ENCODE data around the gene IMPDH2. TPM values are rescaled to one million over a fixed set of nuclear protein-coding genes. Genes with fewer than 3 reads are reported as not detected.

IMPDH2 gene
- total RNA-seq, 1 experiment from 2014 or later = 522 TPM

DNA sequence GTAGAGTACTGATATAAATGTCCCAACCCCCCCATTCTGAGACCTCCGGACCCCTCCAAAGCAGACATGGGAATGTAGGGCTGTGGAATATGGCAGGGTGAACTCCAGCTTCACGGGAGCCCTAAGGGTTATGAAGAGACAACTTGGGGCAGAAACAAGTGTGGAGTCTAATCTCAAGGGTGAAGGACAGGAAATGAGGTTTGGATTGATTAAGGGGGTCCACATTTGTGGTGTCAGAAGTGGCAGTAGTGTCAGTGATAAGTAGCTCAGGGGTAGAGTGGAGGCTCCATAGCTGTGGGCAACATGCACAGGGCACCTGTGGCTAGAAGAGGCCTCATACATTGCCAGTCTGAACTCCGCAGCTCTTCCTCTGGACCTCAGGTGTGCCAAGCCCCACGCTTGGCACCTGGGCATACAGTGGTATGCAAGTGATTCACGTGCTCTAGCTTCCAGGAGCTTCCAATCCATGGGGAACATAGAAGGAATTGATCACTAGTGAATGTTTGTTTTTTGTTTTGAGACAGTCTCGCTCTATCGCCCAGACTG, 43.3 kb downstream of the IMPDH2 start:
- Histone ChIP-seq H4K20me1 (ENCODE audit: insufficient read depth, low read depth, low read length) (no peaks in the 10 kb centered on the region), H3K79me2 (ENCODE audit: low read length) (peaks cover 24% of the 10 kb centered on the region), H3K4me3 (ENCODE audit: low read length) (no peak overlapping the region), H3K9me2 (replicated peaks; ENCODE audit: insufficient read depth, low read length) (no peaks in the 10 kb centered on the region), H3K27ac (ENCODE audit: low read length) (no peak overlapping the region), H3K36me3 (ENCODE audit: insufficient read depth, low read length) (peaks cover 13% of the 10 kb centered on the region; the same call in 1 of the 2 replicates), H2AFZ (ENCODE audit: low read length) (no peak overlapping the region), H3K27me3 (ENCODE audit: low read length) (no peaks in the 10 kb centered on the region), H3K9ac (ENCODE audit: low read length) (no peak overlapping the region), H3K4me1 (ENCODE audit: low read length) (peaks cover 12% of the 10 kb centered on the region), H3K9me3 (ENCODE audit: low read length) (no peaks in the 10 kb centered on the region), H3K4me2 (ENCODE audit: low read depth, low read length, poor library complexity, severe bottlenecking) (no peak overlapping the region)
- DNase-seq = no peak

DNA sequence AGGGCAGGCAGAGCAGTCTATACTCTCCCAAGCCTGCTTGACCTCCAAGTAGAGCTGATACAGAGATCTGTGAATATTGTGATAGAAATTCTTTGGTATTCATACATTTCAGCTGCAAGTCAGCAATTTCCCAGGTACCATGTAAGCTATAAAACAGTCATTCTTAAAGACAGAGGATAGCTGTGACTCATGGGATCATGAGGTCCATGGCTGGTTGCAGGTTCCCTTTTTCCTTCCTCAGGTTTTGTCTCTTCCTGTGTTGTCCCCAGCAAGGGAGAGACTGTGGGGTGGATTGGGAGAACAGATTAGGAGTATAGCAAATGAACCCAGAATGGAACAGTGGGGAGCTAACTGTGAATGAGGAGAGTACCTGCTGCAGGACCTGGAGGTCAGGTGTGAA, 44.5 kb downstream of the IMPDH2 start:
- Histone ChIP-seq H2AFZ (ENCODE audit: low read length) (no peak overlapping the region), H3K4me2 (ENCODE audit: low read depth, low read length, poor library complexity, severe bottlenecking) (no peak overlapping the region), H4K20me1 (ENCODE audit: insufficient read depth, low read depth, low read length) (no peaks in the 10 kb centered on the region), H3K9me3 (ENCODE audit: low read length) (no peaks in the 10 kb centered on the region), H3K4me1 (ENCODE audit: low read length) (peaks cover 10% of the 10 kb centered on the region), H3K4me3 (ENCODE audit: low read length) (no peak overlapping the region), H3K36me3 (ENCODE audit: insufficient read depth, low read length) (peaks cover 14% of the 10 kb centered on the region; the same call in 1 of the 2 replicates), H3K9me2 (replicated peaks; ENCODE audit: insufficient read depth, low read length) (no peaks in the 10 kb centered on the region), H3K27me3 (ENCODE audit: low read length) (no peaks in the 10 kb centered on the region), H3K9ac (ENCODE audit: low read length) (no peak overlapping the region), H3K27ac (ENCODE audit: low read length) (no peak overlapping the region), H3K79me2 (ENCODE audit: low read length) (peaks cover 14% of the 10 kb centered on the region)
- no peak for DNase-seq

DNA sequence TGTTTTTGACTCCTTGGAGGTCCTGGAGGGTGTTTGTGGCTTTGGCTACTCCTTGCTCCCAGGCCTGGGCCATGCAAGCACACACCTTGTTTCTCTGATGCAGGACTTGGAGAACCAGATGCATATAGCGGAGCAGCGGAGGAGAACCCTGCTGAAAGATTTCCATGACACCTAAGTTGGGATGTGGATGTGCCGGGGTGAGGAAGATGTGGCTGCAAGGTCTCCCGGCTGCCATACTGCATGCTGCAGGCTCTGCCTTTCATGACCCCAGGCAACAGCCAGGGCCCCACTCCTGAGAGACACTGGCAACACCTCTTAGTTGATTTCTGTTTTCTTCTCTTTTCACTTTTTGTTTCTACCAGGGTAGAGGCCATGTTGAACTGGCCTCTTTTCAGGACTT, 46.1 kb downstream of the IMPDH2 start:
- no peak overlapping the region for H3K4me2 ChIP-seq (ENCODE audit: low read depth, low read length, poor library complexity, severe bottlenecking)
- H3K36me3 ChIP-seq (ENCODE audit: insufficient read depth, low read length) = peaks cover 22% of the 10 kb centered on the region; the same call in 1 of the 2 replicates
- no peaks in the 10 kb centered on the region; the same call in 1 of the 2 replicates for H3K4me1 ChIP-seq (ENCODE audit: low read length)
- no peaks in the 10 kb centered on the region for H3K9me2 ChIP-seq (replicated peaks; ENCODE audit: insufficient read depth, low read length)
- H3K9me3 ChIP-seq (ENCODE audit: low read length) = no peaks in the 10 kb centered on the region
- peaks cover 3% of the 10 kb centered on the region for H3K79me2 ChIP-seq (ENCODE audit: low read length)
- no peaks in the 10 kb centered on the region for H4K20me1 ChIP-seq (ENCODE audit: insufficient read depth, low read depth, low read length)
- H2AFZ ChIP-seq (ENCODE audit: low read length) = no peak overlapping the region
- H3K27ac ChIP-seq (ENCODE audit: low read length) = no peak overlapping the region
- no peak overlapping the region for H3K4me3 ChIP-seq (ENCODE audit: low read length)
- no peak overlapping the region for H3K9ac ChIP-seq (ENCODE audit: low read length)
- H3K27me3 ChIP-seq (ENCODE audit: low read length) = no peaks in the 10 kb centered on the region
- DNase-seq = no peak

GRCh38 chr3:48982686-48983085, 46.5 kb downstream of the IMPDH2 start:
- no peak overlapping the region for H3K4me2 ChIP-seq (ENCODE audit: low read depth, low read length, poor library complexity, severe bottlenecking)
- no peaks in the 10 kb centered on the region for H3K27me3 ChIP-seq (ENCODE audit: low read length)
- no peaks in the 10 kb centered on the region for H3K9me3 ChIP-seq (ENCODE audit: low read length)
- H4K20me1 ChIP-seq (ENCODE audit: insufficient read depth, low read depth, low read length) = no peaks in the 10 kb centered on the region
- no peaks in the 10 kb centered on the region for H3K4me1 ChIP-seq (ENCODE audit: low read length)
- H3K36me3 ChIP-seq (ENCODE audit: insufficient read depth, low read length) = peaks cover 22% of the 10 kb centered on the region; the same call in 1 of the 2 replicates
- H3K79me2 ChIP-seq (ENCODE audit: low read length) = peaks cover 3% of the 10 kb centered on the region; the same call in 1 of the 2 replicates
- H2AFZ ChIP-seq (ENCODE audit: low read length) = no peak overlapping the region
- no peak for DNase-seq
- H3K9ac ChIP-seq (ENCODE audit: low read length) = no peak overlapping the region
- H3K9me2 ChIP-seq (replicated peaks; ENCODE audit: insufficient read depth, low read length) = no peaks in the 10 kb centered on the region
- no peak overlapping the region for H3K4me3 ChIP-seq (ENCODE audit: low read length)
- no peak overlapping the region for H3K27ac ChIP-seq (ENCODE audit: low read length)

- Histone ChIP-seq H3K4me3 (ENCODE audit: low read length) (no peak overlapping the region), H3K79me2 (ENCODE audit: low read length) (peaks cover 3% of the 10 kb centered on the region; the same call in 1 of the 2 replicates), H2AFZ (ENCODE audit: low read length) (no peak overlapping the region), H3K9me3 (ENCODE audit: low read length) (no peaks in the 10 kb centered on the region), H4K20me1 (ENCODE audit: insufficient read depth, low read depth, low read length) (no peaks in the 10 kb centered on the region), H3K9me2 (replicated peaks; ENCODE audit: insufficient read depth, low read length) (no peaks in the 10 kb centered on the region), H3K9ac (ENCODE audit: low read length) (no peak overlapping the region), H3K4me2 (ENCODE audit: low read depth, low read length, poor library complexity, severe bottlenecking) (no peak overlapping the region), H3K4me1 (ENCODE audit: low read length) (no peaks in the 10 kb centered on the region), H3K36me3 (ENCODE audit: insufficient read depth, low read length) (peaks cover 22% of the 10 kb centered on the region; the same call in 1 of the 2 replicates), H3K27ac (ENCODE audit: low read length) (no peak overlapping the region), H3K27me3 (ENCODE audit: low read length) (no peaks in the 10 kb centered on the region)
- DNase-seq = no peak
These were observed 47.2 kb downstream of the IMPDH2 start for GRCh38 chr3:48982016-48982415.

- no peak overlapping the region for H3K4me3 ChIP-seq (ENCODE audit: low read length)
- no peaks in the 10 kb centered on the region for H3K4me1 ChIP-seq (ENCODE audit: low read length)
- peaks cover 26% of the 10 kb centered on the region; the same call in 1 of the 2 replicates for H3K36me3 ChIP-seq (ENCODE audit: insufficient read depth, low read length)
- H3K4me2 ChIP-seq (ENCODE audit: low read depth, low read length, poor library complexity, severe bottlenecking) = no peak overlapping the region
- DNase-seq = no peak
- H4K20me1 ChIP-seq (ENCODE audit: insufficient read depth, low read depth, low read length) = no peaks in the 10 kb centered on the region
- H3K27ac ChIP-seq (ENCODE audit: low read length) = no peak overlapping the region
- H3K27me3 ChIP-seq (ENCODE audit: low read length) = no peaks in the 10 kb centered on the region
- no peak overlapping the region for H3K9ac ChIP-seq (ENCODE audit: low read length)
- no peaks in the 10 kb centered on the region for H3K9me3 ChIP-seq (ENCODE audit: low read length)
- no peaks in the 10 kb centered on the region for H3K9me2 ChIP-seq (replicated peaks; ENCODE audit: insufficient read depth, low read length)
- peaks cover 3% of the 10 kb centered on the region; the same call in 1 of the 2 replicates for H3K79me2 ChIP-seq (ENCODE audit: low read length)
- H2AFZ ChIP-seq (ENCODE audit: low read length) = no peak overlapping the region
These were observed 48.9 kb downstream of the IMPDH2 start for GRCh38 chr3:48980295-48980694.

DNA sequence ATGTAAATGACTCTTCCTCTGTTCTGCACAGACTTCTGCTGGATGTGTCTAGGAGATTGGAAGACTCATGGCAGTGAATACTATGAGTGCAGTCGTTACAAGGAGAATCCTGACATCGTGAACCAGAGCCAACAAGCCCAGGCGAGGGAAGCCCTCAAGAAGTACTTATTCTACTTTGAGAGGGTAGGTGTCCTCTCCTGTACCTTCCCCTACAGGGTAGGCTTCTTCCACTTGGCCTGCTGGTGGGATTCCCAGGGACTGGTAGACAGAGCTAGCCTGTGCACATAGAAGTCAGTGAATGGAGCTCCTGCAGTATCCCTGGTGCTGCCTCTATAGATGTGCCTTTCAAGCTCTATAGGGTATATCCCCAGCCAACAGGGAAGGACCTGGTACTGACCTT, 49.7 kb downstream of the IMPDH2 start:
- Histone ChIP-seq H3K79me2 (ENCODE audit: low read length) (0 out of 2 replicates have a peak, but pooled peaks cover 3% of the 10 kb centered on the region), H3K4me3 (ENCODE audit: low read length) (no peak overlapping the region), H4K20me1 (ENCODE audit: insufficient read depth, low read depth, low read length) (no peaks in the 10 kb centered on the region), H3K4me2 (ENCODE audit: low read depth, low read length, poor library complexity, severe bottlenecking) (no peak overlapping the region), H2AFZ (ENCODE audit: low read length) (no peak overlapping the region), H3K27ac (ENCODE audit: low read length) (no peak overlapping the region), H3K36me3 (ENCODE audit: insufficient read depth, low read length) (peaks cover 31% of the 10 kb centered on the region; the same call in 1 of the 2 replicates), H3K9ac (ENCODE audit: low read length) (no peak overlapping the region), H3K4me1 (ENCODE audit: low read length) (no peaks in the 10 kb centered on the region), H3K27me3 (ENCODE audit: low read length) (no peaks in the 10 kb centered on the region), H3K9me2 (replicated peaks; ENCODE audit: insufficient read depth, low read length) (no peaks in the 10 kb centered on the region), H3K9me3 (ENCODE audit: low read length) (no peaks in the 10 kb centered on the region)
- DNase-seq = no peak
